H9 (cell line): Measurements from ENCODE around the gene GDI1. TPM values are rescaled to one million over a fixed set of nuclear protein-coding genes. Genes with fewer than 3 reads are reported as not detected.
A peak's percentile ranks its signal among the peaks of the same experiment; 100 is the strongest.

Experiments used
- DNase-seq: peaks from one replicate; pipeline ENCODE4 v3.0.0-alpha.2; 2017
- H2AFZ ChIP-seq: one replicate; pipeline ENCODE4 v1.6.1; 2013; ENCODE audit warnings: mild to moderate bottlenecking, low read length, control low read depth, moderate library complexity
- H2AK5ac ChIP-seq: 2 replicates; pipeline ENCODE4 v1.6.1; 2013; ENCODE audit warnings: low read length, control low read depth, mixed read lengths; ENCODE audit not compliant: insufficient read length
- H2BK120ac ChIP-seq: one replicate; pipeline ENCODE4 v1.6.1; 2013; ENCODE audit warnings: low read depth, mild to moderate bottlenecking, low read length, control low read depth, inconsistent platforms; ENCODE audit not compliant: poor library complexity, severe bottlenecking
- H2BK12ac ChIP-seq: 2 replicates; pipeline ENCODE4 v1.6.1; 2013; ENCODE audit warnings: low read length, control low read depth, mixed read lengths, low read depth; ENCODE audit not compliant: insufficient read length
- H2BK15ac ChIP-seq: 2 replicates; pipeline ENCODE4 v1.6.1; 2013; ENCODE audit warnings: low read depth, low read length, control low read depth
- H2BK20ac ChIP-seq: one replicate; pipeline ENCODE4 v1.6.1; 2013; ENCODE audit warnings: low read depth, mild to moderate bottlenecking, low read length, control low read depth, inconsistent platforms; ENCODE audit not compliant: poor library complexity, severe bottlenecking
- H2BK5ac ChIP-seq: 2 replicates; pipeline ENCODE4 v1.6.1; 2013; ENCODE audit warnings: low read length, control low read depth, mixed read lengths; ENCODE audit not compliant: insufficient read length
- H3K14ac ChIP-seq: 2 replicates; pipeline ENCODE4 v1.6.1; 2013; ENCODE audit warnings: low read length, control low read depth; ENCODE audit not compliant: insufficient read depth
- H3K18ac ChIP-seq: 2 replicates; pipeline ENCODE4 v1.6.1; 2013; ENCODE audit warnings: low read depth, mild to moderate bottlenecking, mixed read lengths, low read length, control low read depth; ENCODE audit not compliant: insufficient read length
- H3K23ac ChIP-seq: 2 replicates; pipeline ENCODE4 v1.6.1; 2013; ENCODE audit warnings: low read length, control low read depth, mixed read lengths, low read depth; ENCODE audit not compliant: insufficient read length
- H3K23me2 ChIP-seq: 2 replicates; pipeline ENCODE4 v1.6.1; 2013; ENCODE audit warnings: low read depth, mild to moderate bottlenecking, mixed read lengths, low read length, control low read depth; ENCODE audit not compliant: insufficient read length, poor library complexity, severe bottlenecking
- H3K27ac ChIP-seq: 2 replicates; pipeline ENCODE4 v1.5.1; 2013; ENCODE audit warnings: low read length, control low read depth, mixed read lengths, low read depth; ENCODE audit not compliant: insufficient read length
- H3K27me3 ChIP-seq: 2 replicates; pipeline ENCODE4 v1.6.1; 2013; ENCODE audit warnings: low read length, control low read depth, inconsistent platforms; ENCODE audit not compliant: insufficient read depth
- H3K4ac ChIP-seq: 2 replicates; pipeline ENCODE4 v1.6.1; 2013; ENCODE audit warnings: low read depth, mild to moderate bottlenecking, control low read depth, inconsistent platforms, low read length, moderate library complexity
- H3K4me1 ChIP-seq: 2 replicates; pipeline ENCODE4 v1.6.1; 2013; ENCODE audit warnings: low read length, control low read depth, inconsistent platforms; ENCODE audit not compliant: insufficient read depth
- H3K4me2 ChIP-seq: 2 replicates; pipeline ENCODE4 v1.6.1; 2013; ENCODE audit warnings: low read length, control low read depth, mixed read lengths; ENCODE audit not compliant: insufficient read length, insufficient read depth
- H3K56ac ChIP-seq: 2 replicates; pipeline ENCODE4 v1.6.1; 2013; ENCODE audit warnings: low read depth, mild to moderate bottlenecking, mixed read lengths, low read length, control low read depth; ENCODE audit not compliant: insufficient read length
- H3K79me1 ChIP-seq: 2 replicates; pipeline ENCODE4 v1.6.1; 2013; ENCODE audit warnings: low read depth, mild to moderate bottlenecking, moderate library complexity, low read length, control low read depth, inconsistent platforms; ENCODE audit not compliant: insufficient read depth, poor library complexity, severe bottlenecking
- H3K79me2 ChIP-seq: 2 replicates; pipeline ENCODE4 v1.6.1; 2013; ENCODE audit warnings: low read length, control low read depth, inconsistent platforms; ENCODE audit not compliant: insufficient read depth
- H3K9ac ChIP-seq: 2 replicates; pipeline ENCODE4 v1.6.1; 2013; ENCODE audit warnings: low read length, control low read depth, mixed read lengths; ENCODE audit not compliant: insufficient read length; ENCODE audit errors: extremely low read depth
- H3K9me3 ChIP-seq: one replicate; pipeline ENCODE4 v1.6.1; 2013; ENCODE audit warnings: low read depth, low read length, inconsistent platforms; ENCODE audit not compliant: control insufficient read depth
- H3T11ph ChIP-seq: one replicate; pipeline ENCODE4 v1.6.1; 2013; ENCODE audit warnings: mild to moderate bottlenecking, low read length, control low read depth, inconsistent platforms
- H4K20me1 ChIP-seq: one replicate; pipeline ENCODE4 v1.6.1; 2013; ENCODE audit not compliant: control insufficient read depth, insufficient read length, insufficient read depth
- H4K5ac ChIP-seq: 2 replicates; pipeline ENCODE4 v1.6.1; 2013; ENCODE audit warnings: low read depth, mild to moderate bottlenecking, mixed read lengths, low read length, control low read depth; ENCODE audit not compliant: insufficient read length
- H4K8ac ChIP-seq: replicated peaks from 2 replicates; pipeline ENCODE4 v1.6.1; 2013; ENCODE audit warnings: low read length, control low read depth, mixed read lengths, low read depth; ENCODE audit not compliant: insufficient read length
- H4K91ac ChIP-seq: 2 replicates; pipeline ENCODE4 v1.6.1; 2013; ENCODE audit warnings: low read depth, mild to moderate bottlenecking, moderate library complexity, mixed read lengths, low read length, control low read depth; ENCODE audit not compliant: insufficient read length
- H3K27ac Mint-ChIP-seq, 3 experiments: 2 replicates in 2 of 3; 3 replicates in 1 of 3; pipeline ENCODE4 v1.8.0; 2020 to 2021; ENCODE audit warnings: mixed read lengths in 3 of 3, mild to moderate bottlenecking in 1 of 3, moderate library complexity in 1 of 3
- H3K27me3 Mint-ChIP-seq: 2 replicates; pipeline ENCODE4 v1.8.0; 2021; ENCODE audit warnings: low read depth, mild to moderate bottlenecking, moderate library complexity, mixed read lengths
- H3K36me3 Mint-ChIP-seq, 3 experiments: 2 replicates in 2 of 3; 3 replicates in 1 of 3; pipeline ENCODE4 v1.8.0; 2020 to 2021; ENCODE audit warnings: low read depth in 3 of 3, mixed read lengths in 3 of 3; ENCODE audit not compliant: insufficient read depth in 1 of 3
- H3K4me1 Mint-ChIP-seq, 2 experiments: 2 replicates each; pipeline ENCODE4 v1.8.0; 2020; ENCODE audit warnings: mixed read lengths in 2 of 2
- H3K4me3 Mint-ChIP-seq, 2 experiments: 2 replicates in 1 of 2; 3 replicates in 1 of 2; pipeline ENCODE4 v1.8.0; 2020 to 2021; ENCODE audit warnings: mild to moderate bottlenecking in 2 of 2, mixed read lengths in 2 of 2, moderate library complexity in 1 of 2
- H3K9me3 Mint-ChIP-seq, 2 experiments: 2 replicates in 1 of 2; 3 replicates in 1 of 2; pipeline ENCODE4 v1.8.0; 2020; ENCODE audit warnings: mild to moderate bottlenecking in 2 of 2, mixed read lengths in 2 of 2, moderate library complexity in 1 of 2
- WGBS: extraction: QIAGEN DNeasy Blood & Tissue Kit; methylation state at CpG from one replicate; pipeline ENCODE4 v1.1.7; 2013; ENCODE audit warnings: missing lambda C conversion rate, low lambda C conversion rate, mixed read lengths; ENCODE audit not compliant: insufficient read length; ENCODE audit errors: extremely low coverage; 5-methylcytosine and 5-hydroxymethylcytosine counted together
- total RNA-seq: library from RNA; stranded (reverse); gene quantifications from 2 replicates; pipeline ENCODE4 v1.2.1, GENCODE V29; 2021
- TF ChIP-seq, protein P1 (sequence below): fragments of 200-600 bp; sonication (generic); conservative IDR thresholded peaks from 3 replicates; pipeline ENCODE4 v1.8.0; 2021; ENCODE audit warnings: antibody characterized with exemption, mild to moderate bottlenecking

Gene GDI1
- total RNA-seq, 1 experiment from 2014 or later = 111 TPM

DNA sequence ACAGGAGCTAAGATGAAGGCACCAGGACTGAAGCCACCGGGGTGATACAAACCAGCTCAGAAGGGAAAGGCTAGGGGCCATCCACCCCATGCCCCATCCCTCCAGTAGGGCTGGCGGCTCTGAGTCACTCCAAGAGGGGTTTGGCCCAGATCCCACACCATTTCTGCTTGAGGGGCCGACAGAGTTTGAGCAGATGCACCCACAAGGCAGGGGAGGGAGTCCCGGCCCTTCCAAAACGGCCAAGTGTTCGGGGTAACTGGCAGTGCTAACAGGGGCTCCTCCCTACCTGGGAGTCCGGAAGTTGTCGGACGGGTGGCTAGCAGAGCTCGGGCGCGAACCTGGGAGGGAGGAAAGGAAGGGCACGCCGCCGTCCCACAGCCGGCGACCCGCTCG, 53.1 kb downstream of the GDI1 start:
- Mint-ChIP-seq H3K27me3 (peaks cover 5% of the 10 kb centered on the region; the same call in 1 of the 2 replicates), H3K9me3 (peaks cover 57 to 70% of the 10 kb centered on the region in 2 experiments), H3K36me3 (peaks cover 3 to 16% (median 14%) of the 10 kb centered on the region in 3 experiments; a peak in 6 of 7 replicates), H3K4me1 (peaks cover 3 to 12% of the 10 kb centered on the region in 2 experiments; a peak in 3 of 4 replicates), H3K4me3 (peak overlapping the region; percentile 74 to 80), H3K27ac (0 out of 7 replicates have a peak overlapping the region, but pooled peaks of 1 of the 3 experiments have one; percentile 65)
- no peak overlapping the region for H4K91ac ChIP-seq
- TF ChIP-seq, protein P1, sequence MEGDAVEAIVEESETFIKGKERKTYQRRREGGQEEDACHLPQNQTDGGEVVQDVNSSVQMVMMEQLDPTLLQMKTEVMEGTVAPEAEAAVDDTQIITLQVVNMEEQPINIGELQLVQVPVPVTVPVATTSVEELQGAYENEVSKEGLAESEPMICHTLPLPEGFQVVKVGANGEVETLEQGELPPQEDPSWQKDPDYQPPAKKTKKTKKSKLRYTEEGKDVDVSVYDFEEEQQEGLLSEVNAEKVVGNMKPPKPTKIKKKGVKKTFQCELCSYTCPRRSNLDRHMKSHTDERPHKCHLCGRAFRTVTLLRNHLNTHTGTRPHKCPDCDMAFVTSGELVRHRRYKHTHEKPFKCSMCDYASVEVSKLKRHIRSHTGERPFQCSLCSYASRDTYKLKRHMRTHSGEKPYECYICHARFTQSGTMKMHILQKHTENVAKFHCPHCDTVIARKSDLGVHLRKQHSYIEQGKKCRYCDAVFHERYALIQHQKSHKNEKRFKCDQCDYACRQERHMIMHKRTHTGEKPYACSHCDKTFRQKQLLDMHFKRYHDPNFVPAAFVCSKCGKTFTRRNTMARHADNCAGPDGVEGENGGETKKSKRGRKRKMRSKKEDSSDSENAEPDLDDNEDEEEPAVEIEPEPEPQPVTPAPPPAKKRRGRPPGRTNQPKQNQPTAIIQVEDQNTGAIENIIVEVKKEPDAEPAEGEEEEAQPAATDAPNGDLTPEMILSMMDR = no peak
- H3K4ac ChIP-seq = no peak overlapping the region
- WGBS = no CpG with 5 or more reads among the region's 19 CpGs
- H3K79me2 ChIP-seq = no peaks in the 10 kb centered on the region
- no peak overlapping the region for H2AFZ ChIP-seq
- no peaks in the 10 kb centered on the region; the same call in 1 of the 2 replicates for H3K4me1 ChIP-seq
- no peaks in the 10 kb centered on the region for H4K20me1 ChIP-seq
- no peak overlapping the region for H3K14ac ChIP-seq
- H3K9ac ChIP-seq = no peak overlapping the region
- no peak overlapping the region for H3K18ac ChIP-seq
- no peak overlapping the region for H2BK12ac ChIP-seq
- no peak overlapping the region for H3T11ph ChIP-seq
- H3K79me1 ChIP-seq = no peaks in the 10 kb centered on the region
- peaks cover 32% of the 10 kb centered on the region for H3K9me3 ChIP-seq
- H4K8ac ChIP-seq = no peak overlapping the region
- no peak overlapping the region for H2BK15ac ChIP-seq
- no peak overlapping the region for H2BK20ac ChIP-seq
- H2BK5ac ChIP-seq = no peak overlapping the region
- no peaks in the 10 kb centered on the region for H3K27me3 ChIP-seq
- no peak overlapping the region for H2AK5ac ChIP-seq
- no peaks in the 10 kb centered on the region for H3K23me2 ChIP-seq
- H3K4me2 ChIP-seq = peak overlapping the region; percentile 12
- H3K23ac ChIP-seq = no peak overlapping the region
- no peak overlapping the region for H3K27ac ChIP-seq
- no peak overlapping the region for H2BK120ac ChIP-seq
- H4K5ac ChIP-seq = no peak overlapping the region
- no peak overlapping the region for H3K56ac ChIP-seq
- DNase-seq = no peak
